Mesenteric fat pad (tissue), 1 donor: ENCODE data around the gene CHAD. TPM values are rescaled to one million over a fixed set of nuclear protein-coding genes. Genes with fewer than 3 reads are reported as not detected.

Experiments
- DNase-seq: peaks from one replicate; pipeline ENCODE4 v3.0.0-alpha.2; 2020; ENCODE audit warnings: low spot score
- long read RNA-seq: library from polyadenylated mRNA; unstranded; transcript quantifications from one replicate; pipeline ENCODE4 v2.0.0, GENCODE V29; 2020
- total RNA-seq: library from RNA; stranded (reverse); fragmentation: NEBNext Ultra II Directional; extraction: Animal tissue kit (Norgen Biotek cat#: 25700); gene quantifications from one replicate; pipeline ENCODE4 v1.2.1, GENCODE V29; 2021
- donor health status: DM: yes; HTN: yes; CAD: no.

The CHAD gene
- 0.39 TPM for total RNA-seq
- long read RNA-seq, partial matches to known transcripts, result 0 of 5 reads
- long read RNA-seq, other reads (novel, unspliced or antisense), result 5 of 5 reads

- DNase-seq, result no peak
These were observed at the start of gene CHAD for GRCh38 chr17:50468304-50469207. Gene CHAD (minus strand): TSS chr17:50468880. CDS start chr17:50468813, 67 bp downstream.

GRCh38 chr17:50517504-50518383 is 49.1 kb upstream of the CHAD start:
- no peak for DNase-seq

GRCh38 chr17:50517011-50517410 is 48.3 kb upstream of the CHAD start:
- DNase-seq, result no peak

- DNase-seq, result no peak
These were observed 46.4 kb upstream of the CHAD start for GRCh38 chr17:50514936-50515702.

GRCh38 chr17:50514388-50514787 is 45.7 kb upstream of the CHAD start:
- DNase-seq, result no peak

- no peak for DNase-seq
These were observed 44.8 kb upstream of the CHAD start for GRCh38 chr17:50513495-50513894.

GRCh38 chr17:50511058-50511457 is 42.4 kb upstream of the CHAD start:
- DNase-seq, result no peak

- no peak for DNase-seq
These were observed 40.1 kb upstream of the CHAD start for GRCh38 chr17:50508573-50509460.

GRCh38 chr17:50507871-50508572 is 39.3 kb upstream of the CHAD start, which contains the start of gene MYCBPAP:
Gene MYCBPAP (plus strand): TSS chr17:50508439. CDS start chr17:50508675, 236 bp downstream.
- peak; percentile 94 for DNase-seq

GRCh38 chr17:50506298-50506697 is 37.6 kb upstream of the CHAD start:
- no peak for DNase-seq

GRCh38 chr17:50505591-50506130 is 37.0 kb upstream of the CHAD start:
- DNase-seq, result no peak

- no peak for DNase-seq
These were observed 33.8 kb upstream of the CHAD start for GRCh38 chr17:50502301-50502990.

GRCh38 chr17:50501054-50501453 is 32.4 kb upstream of the CHAD start:
- DNase-seq, result no peak

- DNase-seq, result no peak
These were observed 31.0 kb upstream of the CHAD start for GRCh38 chr17:50499721-50500120.

- DNase-seq, result no peak
These were observed 30.6 kb upstream of the CHAD start for GRCh38 chr17:50499270-50499669.

GRCh38 chr17:50498021-50498874 is 29.6 kb upstream of the CHAD start:
- no peak for DNase-seq

- DNase-seq, result no peak
These were observed 27.2 kb upstream of the CHAD start for GRCh38 chr17:50495918-50496317.
